IPS-NIHi11 (cell line): ENCODE results near the gene FRMD3.
"Not testable (repeated sequence)": the region's sequence is repeated elsewhere in the genome, so short reads cannot be mapped to it uniquely, and the experiment has no call there.

Experiments used
- DNase-seq: peaks from one replicate; pipeline ENCODE4 v3.0.0; 2012; ENCODE audit warnings: mixed read lengths, low spot score

Gene FRMD3

GRCh38 chr9:83388346-83388745, 149.9 kb downstream of the FRMD3 start:
- DNase-seq: no peak

GRCh38 chr9:83387401-83388185, 150.6 kb downstream of the FRMD3 start:
- no peak for DNase-seq

- no peak for DNase-seq
These were observed 152.9 kb downstream of the FRMD3 start for GRCh38 chr9:83385317-83385716.

- no peak for DNase-seq
These were observed 154.0 kb downstream of the FRMD3 start for GRCh38 chr9:83384214-83384613.

- DNase-seq: no peak
These were observed 155.2 kb downstream of the FRMD3 start for GRCh38 chr9:83383034-83383433.

GRCh38 chr9:83382421-83382820, 155.8 kb downstream of the FRMD3 start:
- DNase-seq: no peak

- DNase-seq: no peak
These were observed 159.2 kb downstream of the FRMD3 start for GRCh38 chr9:83379045-83379444.

- no peak for DNase-seq
These were observed 165.2 kb downstream of the FRMD3 start for GRCh38 chr9:83372957-83373356.

GRCh38 chr9:83367326-83367725, 170.9 kb downstream of the FRMD3 start:
- DNase-seq: no peak

- no peak for DNase-seq
These were observed 175.7 kb downstream of the FRMD3 start for GRCh38 chr9:83362341-83362995.

- DNase-seq: no peak
These were observed 179.2 kb downstream of the FRMD3 start for GRCh38 chr9:83359039-83359438.

GRCh38 chr9:83358493-83358892, 179.7 kb downstream of the FRMD3 start:
- DNase-seq: not testable (repeated sequence)

GRCh38 chr9:83355729-83356151, 182.5 kb downstream of the FRMD3 start:
- DNase-seq: no peak

GRCh38 chr9:83355024-83355444, 183.2 kb downstream of the FRMD3 start:
- peak; percentile 23 for DNase-seq

- DNase-seq: no peak
These were observed 189.2 kb downstream of the FRMD3 start for GRCh38 chr9:83349031-83349430.

- DNase-seq: no peak
These were observed 191.4 kb downstream of the FRMD3 start for GRCh38 chr9:83346655-83347420.

GRCh38 chr9:83343366-83343999, 194.7 kb downstream of the FRMD3 start:
- DNase-seq: no peak

GRCh38 chr9:83342731-83343130, 195.5 kb downstream of the FRMD3 start:
- DNase-seq: no peak

- DNase-seq: no peak
These were observed 196.2 kb downstream of the FRMD3 start for GRCh38 chr9:83342006-83342405.

- DNase-seq: no peak
These were observed 197.8 kb downstream of the FRMD3 start for GRCh38 chr9:83340451-83340850.

- DNase-seq: no peak
These were observed 198.8 kb downstream of the FRMD3 start for GRCh38 chr9:83339435-83339834.

- no peak for DNase-seq
These were observed 201.5 kb downstream of the FRMD3 start for GRCh38 chr9:83336706-83337105.
